SH-SY5Y (cell line): ENCODE results near the gene SERPINI1.

Source experiments
- GATA2 ChIP-seq: IDR thresholded peaks from 2 replicates; pipeline ENCODE4 v1.6.1; 2011; ENCODE audit warnings: mild to moderate bottlenecking, low read depth, low read length
- GATA3 ChIP-seq: IDR thresholded peaks from 2 replicates; pipeline ENCODE4 v1.6.1; 2011; ENCODE audit warnings: low read depth, mild to moderate bottlenecking, low read length, moderate library complexity

SERPINI1 gene

GRCh38 chr3:167867981-167868380 lies 132.5 kb downstream of the SERPINI1 start:
- TF ChIP-seq GATA2 (no peak), GATA3 (no peak)

GRCh38 chr3:167870181-167870580 lies 134.7 kb downstream of the SERPINI1 start:
- TF ChIP-seq GATA3 = no peak
- TF ChIP-seq GATA2 = no peak

- TF ChIP-seq GATA2 (no peak), GATA3 (no peak)
Observed at GRCh38 chr3:167870759-167871158, 135.2 kb downstream of the SERPINI1 start.

- TF ChIP-seq GATA2 = no peak
- TF ChIP-seq GATA3 = no peak
Observed at GRCh38 chr3:167872032-167872431, 136.5 kb downstream of the SERPINI1 start.

DNA sequence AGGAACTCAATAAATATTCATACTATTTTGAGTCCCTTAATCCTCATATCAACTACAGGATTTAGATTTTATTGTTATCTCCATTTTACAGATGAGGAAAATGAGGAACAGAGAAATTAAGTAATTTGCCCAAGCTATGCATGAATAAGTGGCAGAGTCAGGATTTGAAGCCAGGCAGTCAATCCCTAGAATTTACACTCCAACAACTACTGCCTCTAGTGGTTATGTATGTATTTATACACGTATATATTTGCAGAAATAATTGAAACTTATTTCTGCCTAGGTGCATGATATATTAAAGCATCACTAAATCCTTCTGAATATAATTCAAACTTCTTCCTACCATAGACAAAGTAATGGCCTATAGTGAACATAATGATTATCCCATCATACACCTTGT lies 137.4 kb downstream of the SERPINI1 start:
- no peak for TF ChIP-seq GATA2
- no peak for TF ChIP-seq GATA3

DNA sequence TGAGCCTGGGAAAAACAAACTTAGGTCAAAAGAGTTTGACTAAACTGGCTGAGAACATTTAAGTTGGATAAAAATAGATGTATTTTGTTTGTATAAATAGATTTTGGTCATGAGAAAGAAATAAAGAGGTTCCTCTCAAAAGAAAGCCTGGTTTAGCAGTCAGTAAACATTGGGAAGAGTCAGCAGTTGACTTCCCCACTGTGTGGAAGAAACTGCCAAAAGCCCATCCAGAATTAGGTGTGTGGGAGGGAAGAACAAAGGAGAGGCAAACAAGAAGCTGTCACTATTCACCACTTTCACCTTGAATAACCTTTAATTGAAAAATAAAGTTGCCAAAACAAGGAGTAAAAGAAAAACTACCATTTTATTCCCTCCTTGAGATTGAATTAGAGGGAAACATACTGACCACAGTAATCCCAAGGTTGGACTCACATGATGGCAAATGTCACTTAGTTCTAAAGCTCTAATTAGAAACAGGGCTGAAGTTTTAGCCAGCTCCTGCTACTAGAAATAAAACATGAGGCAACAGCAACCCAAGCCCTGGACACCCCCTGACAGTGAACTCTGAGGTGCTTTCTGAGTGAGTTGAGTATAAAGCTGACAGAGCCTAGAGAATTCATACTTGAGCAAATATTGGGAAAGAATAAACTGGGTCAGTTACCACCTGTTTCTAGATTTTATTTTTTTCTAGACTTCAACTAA lies 139.3 kb downstream of the SERPINI1 start:
- TF ChIP-seq GATA3 = no peak
- no peak for TF ChIP-seq GATA2
